GM23338 (cell line): ENCODE measurements around the gene CD14. TPM values are rescaled to one million over a fixed set of nuclear protein-coding genes. Genes with fewer than 3 reads are reported as not detected.

ENCODE experiments used
- ATAC-seq: fragments of 200-7000 bp; cut with Tn5 transposase; 3 replicates; pipeline ENCODE4 v1.9.1; 2020
- DNase-seq: peaks from one replicate; pipeline ENCODE4 v3.0.0-alpha.2; 2015; ENCODE audit warnings: low spot score
- H2AFZ ChIP-seq: fragments of 200-600 bp; sonication (generic); 2 replicates; pipeline ENCODE4 v1.8.0; 2016; ENCODE audit warnings: antibody characterized with exemption, mild to moderate bottlenecking, moderate library complexity
- H3F3A ChIP-seq: fragments of 200-600 bp; sonication (generic); replicated peaks from 2 replicates; pipeline ENCODE4 v1.8.0; 2017; ENCODE audit warnings: antibody characterized with exemption, mixed run types, low read depth
- H3K27ac ChIP-seq: fragments of 200-600 bp; sonication (generic); 2 replicates; pipeline ENCODE4 v1.6.1; 2016; ENCODE audit warnings: low read depth
- H3K27me3 ChIP-seq: fragments of 200-600 bp; sonication (generic); 2 replicates; pipeline ENCODE4 v1.8.0; 2016; ENCODE audit warnings: mild to moderate bottlenecking, mixed run types, moderate library complexity; ENCODE audit not compliant: insufficient read depth
- H3K36me3 ChIP-seq: fragments of 200-600 bp; sonication (generic); 2 replicates; pipeline ENCODE4 v1.8.0; 2016; ENCODE audit warnings: mild to moderate bottlenecking; ENCODE audit not compliant: insufficient read depth
- H3K4me1 ChIP-seq: fragments of 200-600 bp; sonication (generic); 2 replicates; pipeline ENCODE4 v1.8.0; 2016; ENCODE audit warnings: mild to moderate bottlenecking, moderate library complexity; ENCODE audit not compliant: insufficient read depth
- H3K4me2 ChIP-seq: fragments of 200-600 bp; sonication (generic); 2 replicates; pipeline ENCODE4 v1.7.1; 2017; ENCODE audit warnings: mixed run types
- H3K4me3 ChIP-seq: fragments of 200-600 bp; sonication (generic); 2 replicates; pipeline ENCODE4 v1.6.1; 2016; ENCODE audit warnings: mixed run types
- H3K79me2 ChIP-seq: fragments of 200-600 bp; sonication (generic); replicated peaks from 2 replicates; pipeline ENCODE4 v1.8.0; 2017; ENCODE audit warnings: mild to moderate bottlenecking; ENCODE audit not compliant: insufficient read depth
- H3K9me2 ChIP-seq: fragments of 200-600 bp; sonication (generic); 2 replicates; pipeline ENCODE4 v1.8.0; 2017; ENCODE audit not compliant: insufficient read depth
- H4K20me1 ChIP-seq: fragments of 200-600 bp; sonication (generic); replicated peaks from 2 replicates; pipeline ENCODE4 v1.8.0; 2017; ENCODE audit warnings: mild to moderate bottlenecking; ENCODE audit not compliant: insufficient read depth
- H3K27ac Mint-ChIP-seq: 2 replicates; pipeline ENCODE4 v1.8.0; 2020; ENCODE audit warnings: inconsistent platforms, mild to moderate bottlenecking, moderate library complexity, mixed read lengths
- H3K27me3 Mint-ChIP-seq: 3 replicates; pipeline ENCODE4 v1.8.0; 2022; ENCODE audit warnings: low read depth, mild to moderate bottlenecking, moderate library complexity, mixed read lengths, inconsistent platforms; ENCODE audit not compliant: insufficient read depth, poor library complexity
- H3K36me3 Mint-ChIP-seq: 3 replicates; pipeline ENCODE4 v1.8.0; 2021; ENCODE audit warnings: low read depth, mild to moderate bottlenecking, inconsistent platforms, moderate library complexity, mixed read lengths
- H3K4me1 Mint-ChIP-seq: 3 replicates; pipeline ENCODE4 v1.8.0; 2020; ENCODE audit warnings: mild to moderate bottlenecking, inconsistent platforms, mixed read lengths
- H3K4me3 Mint-ChIP-seq: 3 replicates; pipeline ENCODE4 v1.8.0; 2021; ENCODE audit warnings: moderate library complexity, mild to moderate bottlenecking, inconsistent platforms, mixed read lengths
- H3K9me3 Mint-ChIP-seq: 3 replicates; pipeline ENCODE4 v1.8.0; 2020; ENCODE audit warnings: moderate library complexity, mild to moderate bottlenecking, inconsistent platforms, mixed read lengths
- CREB1 ChIP-seq: fragments of 250-450 bp; sonication (Bioruptor Pico); IDR thresholded peaks from 2 replicates; pipeline ENCODE4 v1.5.0; 2020; ENCODE audit warnings: low read depth, mild to moderate bottlenecking, moderate library complexity
- CTCF ChIP-seq, 2 experiments: fragments of 200-600 bp in 1 of 2; sonication (generic) in 1 of 2; conservative IDR thresholded peaks; 2 replicates each; pipeline versions ENCODE4 v1.5.1 to v1.6.1; 2016 to 2017; ENCODE audit warnings: antibody characterized with exemption in 2 of 2, low read depth in 2 of 2, mild to moderate bottlenecking in 2 of 2, moderate library complexity in 1 of 2
- EZH2 ChIP-seq: fragments of 200-600 bp; sonication (generic); IDR thresholded peaks from one replicate; pipeline ENCODE4 v1.8.0; 2017; ENCODE audit warnings: antibody characterized with exemption, mild to moderate bottlenecking, low read depth; ENCODE audit not compliant: unreplicated experiment
- EZH2phosphoT487 ChIP-seq: fragments of 200-600 bp; sonication (generic); IDR thresholded peaks from one replicate; pipeline ENCODE4 v1.8.1; 2018; ENCODE audit warnings: antibody characterized with exemption; ENCODE audit not compliant: unreplicated experiment
- JUNB ChIP-seq: IDR thresholded peaks from one replicate; pipeline ENCODE4 v1.6.1; 2016; ENCODE audit warnings: antibody characterized with exemption; ENCODE audit not compliant: unreplicated experiment
- NANOG ChIP-seq: IDR thresholded peaks from 2 replicates; pipeline ENCODE4 v1.6.1; 2016; ENCODE audit warnings: antibody characterized with exemption, borderline replicate concordance
- POLR2AphosphoS5 ChIP-seq: IDR thresholded peaks from 2 replicates; pipeline ENCODE4 v1.6.1; 2016; ENCODE audit warnings: antibody characterized with exemption, low read depth
- REST ChIP-seq: IDR thresholded peaks from one replicate; pipeline ENCODE4 v1.6.1; 2018; ENCODE audit warnings: antibody characterized with exemption; ENCODE audit not compliant: unreplicated experiment
- STAT1 ChIP-seq: IDR thresholded peaks from one replicate; pipeline ENCODE4 v1.6.1; 2016; ENCODE audit warnings: antibody characterized with exemption; ENCODE audit not compliant: unreplicated experiment
- ZNF114 ChIP-seq: fragments of 250-450 bp; sonication (Bioruptor Pico); IDR thresholded peaks from 2 replicates; pipeline ENCODE4 v1.5.0; 2020; ENCODE audit warnings: mild to moderate bottlenecking, moderate library complexity
- ZNF331 ChIP-seq: fragments of 250-450 bp; sonication (Bioruptor Pico); IDR thresholded peaks from 2 replicates; pipeline ENCODE4 v1.5.0; 2020; ENCODE audit warnings: low read depth, mild to moderate bottlenecking, moderate library complexity
- polyA plus RNA-seq: library from polyadenylated mRNA; unstranded; fragments of >200 nt; fragmentation: Nextera tagmentation; extraction: Ambion mirVana; gene quantifications from 2 replicates; pipeline ENCODE4 v1.2.1, GENCODE V29; 2016
- total RNA-seq: library from RNA; depleted of rRNA; stranded (reverse); fragments of >200 nt; shearing (Covaris generic); gene quantifications from 2 replicates; pipeline ENCODE4 v1.2.3, GENCODE V29; 2014
- TF ChIP-seq, protein P1 (sequence below): IDR thresholded peaks from 2 replicates; pipeline ENCODE4 v1.6.1; 2016; ENCODE audit warnings: antibody characterized with exemption
- TF ChIP-seq, protein P2 (sequence below): fragments of 250-450 bp; sonication (Bioruptor Pico); IDR thresholded peaks from 2 replicates; pipeline ENCODE4 v1.5.0; 2020; ENCODE audit warnings: mild to moderate bottlenecking, moderate library complexity

Gene CD14
- total and polyA plus RNA-seq, 2 experiments from 2014 or later = not detected

- Histone ChIP-seq H2AFZ (no peak overlapping the region), H3K9me2 (no peaks in the 10 kb centered on the region), H3K79me2 (peaks cover 25% of the 10 kb centered on the region), H3K4me2 (no peak overlapping the region), H3F3A (no peaks in the 10 kb centered on the region), H3K4me1 (peaks cover 23% of the 10 kb centered on the region), H3K27me3 (no peaks in the 10 kb centered on the region), H3K27ac (no peak overlapping the region), H4K20me1 (peaks cover 7% of the 10 kb centered on the region), H3K36me3 (peaks cover 19% of the 10 kb centered on the region; the same call in 1 of the 2 replicates), H3K4me3 (no peak overlapping the region)
- no peak for ATAC-seq
- H3K36me3 Mint-ChIP-seq = peaks cover 52% of the 10 kb centered on the region
- DNase-seq = no peak
- no peaks in the 10 kb centered on the region for H3K9me3 Mint-ChIP-seq
- H3K27me3 Mint-ChIP-seq = peaks cover 17% of the 10 kb centered on the region
- no peak overlapping the region for H3K4me3 Mint-ChIP-seq
- no peak for TF ChIP-seq CREB1 (CRISPR knock-in tag)
- TF ChIP-seq, protein P1, sequence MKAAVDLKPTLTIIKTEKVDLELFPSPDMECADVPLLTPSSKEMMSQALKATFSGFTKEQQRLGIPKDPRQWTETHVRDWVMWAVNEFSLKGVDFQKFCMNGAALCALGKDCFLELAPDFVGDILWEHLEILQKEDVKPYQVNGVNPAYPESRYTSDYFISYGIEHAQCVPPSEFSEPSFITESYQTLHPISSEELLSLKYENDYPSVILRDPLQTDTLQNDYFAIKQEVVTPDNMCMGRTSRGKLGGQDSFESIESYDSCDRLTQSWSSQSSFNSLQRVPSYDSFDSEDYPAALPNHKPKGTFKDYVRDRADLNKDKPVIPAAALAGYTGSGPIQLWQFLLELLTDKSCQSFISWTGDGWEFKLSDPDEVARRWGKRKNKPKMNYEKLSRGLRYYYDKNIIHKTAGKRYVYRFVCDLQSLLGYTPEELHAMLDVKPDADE = no peak
- no peak for TF ChIP-seq ZNF331 (CRISPR knock-in tag)
- no peak for TF ChIP-seq NANOG
- no peak for TF ChIP-seq POLR2AphosphoS5
- TF ChIP-seq JUNB = no peak
- TF ChIP-seq REST = no peak
- no peak for TF ChIP-seq CTCF (conservative IDR thresholded peaks at IDR 0.05; ENCODE audit: low read depth in 2 of 2)
- no peak for TF ChIP-seq EZH2
- TF ChIP-seq EZH2phosphoT487 = no peak
- TF ChIP-seq, protein P2, sequence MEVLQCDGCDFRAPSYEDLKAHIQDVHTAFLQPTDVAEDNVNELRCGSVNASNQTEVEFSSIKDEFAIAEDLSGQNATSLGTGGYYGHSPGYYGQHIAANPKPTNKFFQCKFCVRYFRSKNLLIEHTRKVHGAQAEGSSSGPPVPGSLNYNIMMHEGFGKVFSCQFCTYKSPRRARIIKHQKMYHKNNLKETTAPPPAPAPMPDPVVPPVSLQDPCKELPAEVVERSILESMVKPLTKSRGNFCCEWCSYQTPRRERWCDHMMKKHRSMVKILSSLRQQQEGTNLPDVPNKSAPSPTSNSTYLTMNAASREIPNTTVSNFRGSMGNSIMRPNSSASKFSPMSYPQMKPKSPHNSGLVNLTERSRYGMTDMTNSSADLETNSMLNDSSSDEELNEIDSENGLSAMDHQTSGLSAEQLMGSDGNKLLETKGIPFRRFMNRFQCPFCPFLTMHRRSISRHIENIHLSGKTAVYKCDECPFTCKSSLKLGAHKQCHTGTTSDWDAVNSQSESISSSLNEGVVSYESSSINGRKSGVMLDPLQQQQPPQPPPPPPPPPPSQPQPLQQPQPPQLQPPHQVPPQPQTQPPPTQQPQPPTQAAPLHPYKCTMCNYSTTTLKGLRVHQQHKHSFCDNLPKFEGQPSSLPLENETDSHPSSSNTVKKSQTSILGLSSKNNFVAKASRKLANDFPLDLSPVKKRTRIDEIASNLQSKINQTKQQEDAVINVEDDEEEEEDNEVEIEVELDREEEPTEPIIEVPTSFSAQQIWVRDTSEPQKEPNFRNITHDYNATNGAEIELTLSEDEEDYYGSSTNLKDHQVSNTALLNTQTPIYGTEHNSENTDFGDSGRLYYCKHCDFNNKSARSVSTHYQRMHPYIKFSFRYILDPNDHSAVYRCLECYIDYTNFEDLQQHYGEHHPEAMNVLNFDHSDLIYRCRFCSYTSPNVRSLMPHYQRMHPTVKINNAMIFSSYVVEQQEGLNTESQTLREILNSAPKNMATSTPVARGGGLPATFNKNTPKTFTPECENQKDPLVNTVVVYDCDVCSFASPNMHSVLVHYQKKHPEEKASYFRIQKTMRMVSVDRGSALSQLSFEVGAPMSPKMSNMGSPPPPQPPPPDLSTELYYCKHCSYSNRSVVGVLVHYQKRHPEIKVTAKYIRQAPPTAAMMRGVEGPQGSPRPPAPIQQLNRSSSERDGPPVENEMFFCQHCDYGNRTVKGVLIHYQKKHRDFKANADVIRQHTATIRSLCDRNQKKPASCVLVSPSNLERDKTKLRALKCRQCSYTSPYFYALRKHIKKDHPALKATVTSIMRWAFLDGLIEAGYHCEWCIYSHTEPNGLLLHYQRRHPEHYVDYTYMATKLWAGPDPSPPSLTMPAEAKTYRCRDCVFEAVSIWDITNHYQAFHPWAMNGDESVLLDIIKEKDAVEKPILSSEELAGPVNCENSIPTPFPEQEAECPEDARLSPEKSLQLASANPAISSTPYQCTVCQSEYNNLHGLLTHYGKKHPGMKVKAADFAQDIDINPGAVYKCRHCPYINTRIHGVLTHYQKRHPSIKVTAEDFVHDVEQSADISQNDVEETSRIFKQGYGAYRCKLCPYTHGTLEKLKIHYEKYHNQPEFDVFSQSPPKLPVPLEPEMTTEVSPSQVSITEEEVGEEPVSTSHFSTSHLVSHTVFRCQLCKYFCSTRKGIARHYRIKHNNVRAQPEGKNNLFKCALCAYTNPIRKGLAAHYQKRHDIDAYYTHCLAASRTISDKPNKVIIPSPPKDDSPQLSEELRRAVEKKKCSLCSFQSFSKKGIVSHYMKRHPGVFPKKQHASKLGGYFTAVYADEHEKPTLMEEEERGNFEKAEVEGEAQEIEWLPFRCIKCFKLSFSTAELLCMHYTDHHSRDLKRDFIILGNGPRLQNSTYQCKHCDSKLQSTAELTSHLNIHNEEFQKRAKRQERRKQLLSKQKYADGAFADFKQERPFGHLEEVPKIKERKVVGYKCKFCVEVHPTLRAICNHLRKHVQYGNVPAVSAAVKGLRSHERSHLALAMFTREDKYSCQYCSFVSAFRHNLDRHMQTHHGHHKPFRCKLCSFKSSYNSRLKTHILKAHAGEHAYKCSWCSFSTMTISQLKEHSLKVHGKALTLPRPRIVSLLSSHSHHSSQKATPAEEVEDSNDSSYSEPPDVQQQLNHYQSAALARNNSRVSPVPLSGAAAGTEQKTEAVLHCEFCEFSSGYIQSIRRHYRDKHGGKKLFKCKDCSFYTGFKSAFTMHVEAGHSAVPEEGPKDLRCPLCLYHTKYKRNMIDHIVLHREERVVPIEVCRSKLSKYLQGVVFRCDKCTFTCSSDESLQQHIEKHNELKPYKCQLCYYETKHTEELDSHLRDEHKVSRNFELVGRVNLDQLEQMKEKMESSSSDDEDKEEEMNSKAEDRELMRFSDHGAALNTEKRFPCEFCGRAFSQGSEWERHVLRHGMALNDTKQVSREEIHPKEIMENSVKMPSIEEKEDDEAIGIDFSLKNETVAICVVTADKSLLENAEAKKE (CRISPR knock-in tag) = no peak
- TF ChIP-seq STAT1 = no peak
- no peak for TF ChIP-seq ZNF114
- no peak overlapping the region for H3K27ac Mint-ChIP-seq
- H3K4me1 Mint-ChIP-seq = peaks cover 14% of the 10 kb centered on the region
Measured at GRCh38 chr5:140641716-140642115, 8.7 kb upstream of the CD14 start.
